Activated CD8-positive, alpha-beta T cell treated with anti-CD3 and anti-CD28 coated beads for 36 hours (primary cell): ENCODE results near the gene LMAN1. TPM values are rescaled to one million over a fixed set of nuclear protein-coding genes. Genes with fewer than 3 reads are reported as not detected.

Experiments
- ATAC-seq: fragments of 200-7000 bp; cut with Tn5 transposase; one replicate; pipeline ENCODE4 v1.10.0; 2021; ENCODE audit warnings: mild to moderate bottlenecking, moderate library complexity
- CTCF ChIA-PET: fragments of 350-600 bp; sonication (Branson Sonifier 250); formaldehyde crosslinking; loops from one replicate; lab custom pipeline; 2021; ENCODE audit warnings: antibody characterized with exemption; lab: Charles Lee
- POLR2A ChIA-PET: fragments of 350-600 bp; sonication (Branson Sonifier 250); formaldehyde crosslinking; loops from one replicate; lab custom pipeline; 2021; ENCODE audit warnings: antibody characterized with exemption; lab: Charles Lee
- DNase-seq: peaks from one replicate; pipeline ENCODE4 v3.0.0-alpha.2; 2020
- H3K27ac Mint-ChIP-seq: one replicate; pipeline ENCODE4 v1.8.0; 2021; ENCODE audit warnings: mild to moderate bottlenecking, mixed read lengths
- H3K27me3 Mint-ChIP-seq: one replicate; pipeline ENCODE4 v1.8.0; 2021; ENCODE audit warnings: mixed read lengths
- H3K36me3 Mint-ChIP-seq: one replicate; pipeline ENCODE4 v1.8.0; 2021; ENCODE audit warnings: low read depth, mixed read lengths
- H3K4me1 Mint-ChIP-seq: one replicate; pipeline ENCODE4 v1.8.0; 2021; ENCODE audit warnings: low read depth, mixed read lengths
- H3K4me3 Mint-ChIP-seq: one replicate; pipeline ENCODE4 v1.8.0; 2021; ENCODE audit warnings: mild to moderate bottlenecking, moderate library complexity, mixed read lengths
- H3K9me3 Mint-ChIP-seq: one replicate; pipeline ENCODE4 v1.8.0; 2021; ENCODE audit warnings: mixed read lengths
- intact Hi-C: fragments of 100-400 bp; cut with micrococcal nuclease; formaldehyde crosslinking; loops from one replicate; pipeline ENCODE4 v1.10.0; 2022
- total RNA-seq, 2 experiments: library from RNA; stranded (reverse); gene quantifications; one replicate each; pipeline ENCODE4 v1.2.3, GENCODE V29; 2021
- TF ChIP-seq, protein P1 (sequence below): fragments of 200-600 bp; IDR thresholded peaks from one replicate; pipeline ENCODE4 v1.8.0; 2022; ENCODE audit warnings: antibody characterized with exemption, mild to moderate bottlenecking

Gene LMAN1
- total RNA-seq, 2 experiments from 2014 or later = 126 to 140 TPM

DNA sequence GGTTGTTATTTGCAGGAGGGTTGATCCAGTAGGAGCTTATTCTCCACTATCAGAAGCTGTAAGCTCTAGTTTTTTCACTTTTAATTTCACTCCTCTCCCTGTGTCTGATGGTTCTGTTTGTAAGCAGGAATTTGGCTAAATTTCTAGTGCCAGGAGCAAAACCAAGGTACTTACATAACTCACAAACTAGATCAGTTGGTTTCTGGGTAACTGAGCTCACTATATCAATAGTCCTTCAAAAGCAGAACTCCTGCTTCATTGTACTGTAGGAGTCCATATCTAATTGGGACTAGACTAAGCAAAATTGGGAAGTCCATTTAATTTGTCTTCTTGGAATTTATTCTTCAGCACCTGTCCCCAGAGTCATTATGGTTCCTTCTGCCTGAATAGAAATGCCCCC lies 65.7 kb downstream of the LMAN1 start:
- TF ChIP-seq, protein P1, sequence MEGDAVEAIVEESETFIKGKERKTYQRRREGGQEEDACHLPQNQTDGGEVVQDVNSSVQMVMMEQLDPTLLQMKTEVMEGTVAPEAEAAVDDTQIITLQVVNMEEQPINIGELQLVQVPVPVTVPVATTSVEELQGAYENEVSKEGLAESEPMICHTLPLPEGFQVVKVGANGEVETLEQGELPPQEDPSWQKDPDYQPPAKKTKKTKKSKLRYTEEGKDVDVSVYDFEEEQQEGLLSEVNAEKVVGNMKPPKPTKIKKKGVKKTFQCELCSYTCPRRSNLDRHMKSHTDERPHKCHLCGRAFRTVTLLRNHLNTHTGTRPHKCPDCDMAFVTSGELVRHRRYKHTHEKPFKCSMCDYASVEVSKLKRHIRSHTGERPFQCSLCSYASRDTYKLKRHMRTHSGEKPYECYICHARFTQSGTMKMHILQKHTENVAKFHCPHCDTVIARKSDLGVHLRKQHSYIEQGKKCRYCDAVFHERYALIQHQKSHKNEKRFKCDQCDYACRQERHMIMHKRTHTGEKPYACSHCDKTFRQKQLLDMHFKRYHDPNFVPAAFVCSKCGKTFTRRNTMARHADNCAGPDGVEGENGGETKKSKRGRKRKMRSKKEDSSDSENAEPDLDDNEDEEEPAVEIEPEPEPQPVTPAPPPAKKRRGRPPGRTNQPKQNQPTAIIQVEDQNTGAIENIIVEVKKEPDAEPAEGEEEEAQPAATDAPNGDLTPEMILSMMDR = no peak
- intact Hi-C loops = no loop called here
- ChIA-PET CTCF (interaction anchor here (1.0 to 1.3 kb wide), 2 partner anchors 44 to 109 kb away, joined by 3 to 4 read pairs; no protein-coding TSS in a partner anchor), POLR2A (no interaction called here)
- H3K36me3 Mint-ChIP-seq = no peaks in the 10 kb centered on the region
- no peaks in the 10 kb centered on the region for H3K4me1 Mint-ChIP-seq
- peaks cover 29% of the 10 kb centered on the region for H3K27me3 Mint-ChIP-seq
- ATAC-seq (no peak), DNase-seq (no peak)
- no peak overlapping the region for H3K27ac Mint-ChIP-seq
- no peak overlapping the region for H3K4me3 Mint-ChIP-seq
- H3K9me3 Mint-ChIP-seq = no peaks in the 10 kb centered on the region

DNA sequence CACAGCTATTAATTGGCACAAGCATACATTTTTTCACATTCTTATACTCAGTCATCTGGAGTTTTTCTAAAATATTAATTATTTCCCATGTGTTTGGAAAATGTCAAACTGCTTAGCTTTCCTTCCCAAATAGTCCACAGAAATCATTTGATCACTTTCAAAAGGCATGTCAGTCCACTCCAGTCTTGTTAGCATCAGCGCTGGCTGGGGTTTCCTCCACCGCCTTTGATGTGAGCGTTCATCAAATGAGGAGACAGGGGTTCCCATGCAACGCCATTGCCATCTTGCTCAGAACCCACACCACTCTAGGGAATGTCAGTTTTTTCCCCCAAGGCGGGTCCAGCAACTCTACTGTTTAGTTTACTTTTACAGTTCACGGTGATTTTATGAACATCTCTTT lies 72.7 kb downstream of the LMAN1 start:
- ChIA-PET CTCF (interaction anchor here (1.0 to 1.2 kb wide), 2 partner anchors 21 to 37 kb away, joined by 3 to 5 read pairs; no protein-coding TSS in a partner anchor), POLR2A (no interaction called here)
- Mint-ChIP-seq H3K9me3 (no peaks in the 10 kb centered on the region), H3K27me3 (peaks cover 34% of the 10 kb centered on the region), H3K27ac (no peak overlapping the region), H3K4me1 (no peaks in the 10 kb centered on the region), H3K36me3 (no peaks in the 10 kb centered on the region), H3K4me3 (no peak overlapping the region)
- ATAC-seq = no peak
- intact Hi-C loops = no loop called here
- no peak for DNase-seq
- TF ChIP-seq, protein P1 = no peak

DNA sequence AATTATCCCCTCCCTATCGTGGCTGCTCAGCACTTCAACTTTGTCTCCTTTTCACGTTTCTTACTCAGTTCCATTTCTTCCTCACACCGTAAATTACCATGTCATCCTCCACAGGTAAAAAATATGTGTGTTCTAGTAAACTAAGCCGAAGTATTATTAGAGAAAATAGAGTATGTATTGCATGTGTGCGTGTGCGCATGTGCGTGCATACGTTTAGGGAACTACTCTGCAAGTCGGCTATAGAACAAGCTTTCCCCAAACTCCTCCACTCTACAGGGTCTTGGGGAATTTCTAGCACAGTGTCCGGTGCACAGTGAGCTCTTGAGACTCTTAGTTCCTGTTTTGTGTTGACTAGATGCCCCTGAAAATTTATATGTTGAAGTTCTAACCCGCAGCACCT lies 76.7 kb downstream of the LMAN1 start:
- Mint-ChIP-seq H3K4me3 (no peak overlapping the region), H3K9me3 (no peaks in the 10 kb centered on the region), H3K4me1 (no peaks in the 10 kb centered on the region), H3K27ac (no peak overlapping the region), H3K27me3 (peaks cover 39% of the 10 kb centered on the region), H3K36me3 (no peaks in the 10 kb centered on the region)
- CTCF ChIA-PET = no interaction called here
- ATAC-seq = no peak
- POLR2A ChIA-PET = interaction anchor here (0.8 kb wide), 1 partner anchor 9 kb away, joined by 3 read pairs; the partner anchor contains the start of gene RAX
- DNase-seq = no peak
- TF ChIP-seq, protein P1 = no peak
- intact Hi-C loops = no loop called here

DNA sequence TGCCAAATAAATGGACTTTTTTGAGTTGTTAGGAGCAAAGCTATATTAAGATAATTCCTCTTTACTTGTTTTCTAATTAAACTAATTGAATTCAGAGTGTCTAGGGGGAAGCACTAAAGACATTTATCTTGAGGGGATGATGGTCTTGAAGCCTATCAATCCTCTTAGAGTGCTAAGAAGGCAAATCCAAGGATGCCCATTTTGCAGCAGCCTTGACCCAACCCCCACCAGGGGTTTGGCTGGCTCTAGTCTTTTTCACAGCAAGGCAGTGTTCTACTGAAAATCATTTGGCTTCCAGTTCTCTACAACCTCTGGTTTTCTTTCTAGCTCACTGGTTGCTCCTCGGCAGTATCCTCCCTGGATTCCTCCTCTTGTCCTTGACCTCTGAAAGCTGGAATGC lies 79.3 kb downstream of the LMAN1 start:
- H3K36me3 Mint-ChIP-seq = no peaks in the 10 kb centered on the region
- H3K27me3 Mint-ChIP-seq = peaks cover 48% of the 10 kb centered on the region
- TF ChIP-seq, protein P1 = no peak
- peaks cover under 1% of the 10 kb centered on the region for H3K4me1 Mint-ChIP-seq
- POLR2A ChIA-PET = interaction anchor here (1.0 kb wide), 1 partner anchor 66 kb away, joined by 3 read pairs; no protein-coding TSS in a partner anchor
- intact Hi-C loops = no loop called here
- H3K4me3 Mint-ChIP-seq = no peak overlapping the region
- CTCF ChIA-PET = interaction anchor here (0.8 to 1.3 kb wide), 2 partner anchors 31 to 89 kb away, joined by 3 read pairs; no protein-coding TSS in a partner anchor
- DNase-seq (no peak), ATAC-seq (no peak)
- H3K9me3 Mint-ChIP-seq = no peaks in the 10 kb centered on the region
- no peak overlapping the region for H3K27ac Mint-ChIP-seq

DNA sequence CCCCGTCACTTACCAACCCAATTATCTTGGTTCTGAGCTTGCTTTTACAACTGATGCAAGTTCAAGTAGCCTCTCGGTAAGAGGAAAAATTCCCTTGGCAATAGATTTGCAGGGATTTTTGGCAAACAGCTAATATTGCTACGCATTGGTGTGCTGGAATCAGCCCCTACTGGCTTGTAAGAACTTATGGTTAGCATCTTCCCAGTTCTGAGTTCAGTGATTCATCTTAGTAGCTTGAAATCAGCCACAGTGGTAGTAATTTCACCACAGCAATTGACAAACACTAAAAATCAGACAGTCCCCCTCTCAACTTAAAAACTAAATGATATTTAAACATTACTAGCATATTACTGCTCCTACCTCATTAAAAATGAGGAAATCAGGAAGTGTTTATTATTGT lies 79.9 kb downstream of the LMAN1 start:
- DNase-seq (no peak), ATAC-seq (no peak)
- Mint-ChIP-seq H3K27me3 (peaks cover 51% of the 10 kb centered on the region), H3K4me3 (no peak overlapping the region), H3K9me3 (no peaks in the 10 kb centered on the region), H3K27ac (no peak overlapping the region), H3K4me1 (peaks cover 2% of the 10 kb centered on the region), H3K36me3 (no peaks in the 10 kb centered on the region)
- CTCF ChIA-PET = interaction anchor here (1.3 kb wide), 1 partner anchor 31 kb away, joined by 3 read pairs; no protein-coding TSS in a partner anchor
- intact Hi-C loops = no loop called here
- POLR2A ChIA-PET = interaction anchor here (1.0 kb wide), 1 partner anchor 66 kb away, joined by 3 read pairs; no protein-coding TSS in a partner anchor
- TF ChIP-seq, protein P1 = no peak
